Muscle of back (tissue), 11 donors: ENCODE measurements around the gene EPHA6. TPM values are rescaled to one million over a fixed set of nuclear protein-coding genes. Genes with fewer than 3 reads are reported as not detected.
"Not testable (repeated sequence)": the region's sequence is repeated elsewhere in the genome, so short reads cannot be mapped to it uniquely, and the experiment has no call there.

Source experiments
- DNase-seq, 3 donors: peaks; one replicate each; pipeline versions ENCODE4 v3.0.0 to v3.0.0-alpha.2; 2013
- polyA plus RNA-seq, 10 donors: library from polyadenylated mRNA; unstranded; fragments of 120-200 nt; gene quantifications; one replicate each; pipeline ENCODE4 v1.2.1, GENCODE V29; 2013; ENCODE audit not compliant: insufficient read length in 10 of 10

Gene EPHA6
- polyA plus RNA-seq, 10 donors, result 0.16 to 0.96 (median 0.35) TPM; not detected in 1

DNA sequence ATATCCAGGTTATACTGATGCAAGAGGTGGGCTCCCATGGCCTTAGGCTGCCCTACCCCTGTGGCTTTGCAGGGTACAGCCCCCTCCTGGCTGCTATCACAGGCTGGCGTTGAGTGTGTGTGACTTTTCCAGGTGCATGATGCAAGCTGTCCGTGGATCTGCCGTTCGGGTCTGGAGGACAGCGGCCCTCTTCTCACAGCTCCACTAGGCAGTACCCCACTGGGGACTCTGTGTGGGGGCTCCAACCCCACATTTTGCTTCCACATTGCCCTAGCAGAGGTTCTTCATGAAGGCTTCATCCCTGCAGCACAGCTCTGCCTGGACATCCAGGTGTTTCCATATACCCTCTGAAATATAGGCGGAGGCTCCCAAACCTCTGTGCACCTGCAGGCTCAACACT is 610.6 kb downstream of the EPHA6 start:
- no peak for DNase-seq

DNA sequence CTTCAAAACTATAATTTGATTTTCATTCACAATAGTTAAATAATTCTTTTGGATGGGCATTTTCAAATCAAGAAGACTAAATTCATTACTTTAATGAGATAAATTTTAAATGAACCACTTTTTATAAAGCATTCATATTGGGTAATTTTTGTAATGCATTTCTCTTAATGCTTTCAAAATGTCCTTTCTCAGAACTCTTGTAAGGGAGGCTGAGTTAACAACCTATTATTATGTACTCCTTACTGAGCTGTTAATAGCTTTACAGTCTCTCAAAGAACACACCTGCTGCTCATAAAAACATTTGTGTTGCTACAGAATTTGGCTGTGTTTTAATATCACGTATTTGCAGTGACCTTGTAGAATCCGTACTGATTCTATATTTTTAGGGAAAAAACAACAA is 616.2 kb downstream of the EPHA6 start:
- DNase-seq, result no peak

DNA sequence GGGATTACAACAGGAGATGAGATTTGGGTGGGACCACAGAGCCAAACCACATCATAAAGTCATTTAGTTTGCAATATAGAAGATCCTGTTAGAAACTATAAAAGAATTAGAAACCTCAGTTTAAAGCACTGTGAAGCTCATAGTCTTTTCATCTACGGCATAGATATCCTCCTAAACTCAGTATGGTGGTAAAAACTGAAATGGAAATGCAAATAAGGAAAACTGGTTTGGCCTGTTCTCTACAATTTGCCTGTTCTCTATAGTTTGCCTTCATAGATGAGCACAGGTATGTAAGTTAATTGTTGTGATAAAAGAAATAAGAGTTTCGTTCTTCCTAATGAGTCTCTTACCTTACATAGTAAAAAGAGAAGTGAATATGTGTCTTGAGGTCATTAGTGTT is 618.5 kb downstream of the EPHA6 start:
- no peak for DNase-seq

DNA sequence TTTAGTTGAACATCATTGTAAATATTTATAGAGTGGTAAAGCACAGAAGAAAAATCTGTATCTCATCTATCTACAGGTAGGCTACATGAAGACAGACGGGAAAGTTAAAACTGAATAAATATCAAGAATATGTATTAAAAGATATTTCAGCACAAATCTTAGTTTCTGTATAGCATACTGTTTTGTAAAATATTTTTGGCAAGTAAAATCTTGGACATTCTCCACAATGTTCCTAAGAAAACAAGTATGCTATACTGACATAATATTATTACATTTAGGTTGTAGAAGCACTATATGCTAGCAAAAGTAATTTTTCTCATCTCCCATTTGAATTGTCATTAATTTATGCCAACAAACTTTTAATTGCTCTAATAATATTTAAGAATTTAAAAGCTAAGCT is 623.7 kb downstream of the EPHA6 start:
- peak; percentile 0 to 43 (median 10) for DNase-seq

DNA sequence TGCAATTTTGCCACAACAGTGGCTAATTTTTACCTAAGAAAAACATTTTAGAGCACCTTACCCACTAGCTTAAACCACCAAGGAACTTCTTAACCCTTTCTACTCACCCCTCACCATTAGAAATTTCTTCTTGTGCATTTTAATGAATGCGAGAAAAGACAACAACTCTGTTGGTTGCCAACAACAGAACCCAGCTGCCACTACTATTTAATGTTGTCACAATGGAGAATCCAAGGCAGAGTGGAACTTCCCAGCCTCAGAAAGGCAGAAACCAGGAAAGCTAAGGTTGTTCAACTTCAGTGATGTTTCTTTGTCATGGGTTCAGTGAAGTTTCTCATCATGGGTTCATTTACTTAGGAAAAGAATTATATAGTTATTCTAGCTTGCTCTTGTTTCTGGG is 625.0 kb downstream of the EPHA6 start:
- no peak for DNase-seq

DNA sequence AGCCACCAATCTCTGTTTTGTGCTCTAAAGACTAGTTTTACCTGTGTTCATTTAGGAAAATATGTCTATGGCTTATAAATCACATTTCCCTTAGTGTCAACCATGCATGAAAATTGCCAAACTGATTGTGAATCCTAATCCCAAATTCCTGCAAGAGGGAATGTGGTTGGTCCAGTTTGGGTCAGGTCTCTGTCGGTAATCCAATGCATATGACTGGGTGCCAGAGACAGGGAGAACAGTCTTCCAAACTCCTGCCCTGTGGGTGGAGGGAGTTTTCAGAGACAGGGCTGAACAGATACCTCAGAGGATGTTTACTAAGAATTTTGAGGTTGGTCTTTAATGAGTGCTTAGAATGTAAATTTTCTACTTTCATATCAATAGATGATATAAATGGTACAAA is 649.6 kb downstream of the EPHA6 start:
- DNase-seq, result no peak

DNA sequence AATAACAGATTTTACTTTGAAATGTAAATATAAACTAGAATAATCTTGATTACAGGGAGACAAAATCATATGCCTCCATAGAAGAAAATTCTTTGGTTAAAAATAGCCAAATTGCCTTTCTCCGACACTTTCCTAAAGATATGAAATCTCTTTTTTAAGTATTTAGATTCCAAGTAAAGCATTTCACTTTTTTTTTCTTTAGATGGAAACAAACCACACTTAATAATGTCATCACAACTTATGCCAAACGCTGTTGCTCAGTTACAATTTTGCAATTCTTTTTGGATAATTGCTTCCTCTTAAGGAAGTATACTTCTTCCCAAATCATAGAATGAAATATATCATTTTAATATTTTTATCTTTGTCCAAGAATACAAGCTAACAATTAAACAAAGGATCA is 656.1 kb downstream of the EPHA6 start:
- peak in 2 of 3 donors; percentile 10 to 20 for DNase-seq

DNA sequence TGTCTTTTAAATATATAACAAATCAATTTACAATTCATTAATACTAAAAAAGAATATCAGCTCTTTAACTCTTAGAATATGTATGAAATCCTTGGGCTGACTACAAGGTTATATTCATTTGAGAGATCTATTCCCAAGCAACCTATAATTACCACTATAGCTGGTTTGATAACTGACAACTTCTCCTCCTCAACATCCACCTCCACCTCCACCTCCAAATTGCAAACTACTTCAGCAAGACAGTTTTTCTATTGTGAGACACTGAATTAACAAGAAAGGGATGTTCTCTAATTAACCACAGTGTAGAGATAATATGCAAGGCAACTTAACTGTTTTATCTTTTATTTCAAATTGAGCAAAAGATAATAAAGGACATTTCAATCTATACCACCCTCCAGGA is 665.3 kb downstream of the EPHA6 start:
- DNase-seq, result no peak

DNA sequence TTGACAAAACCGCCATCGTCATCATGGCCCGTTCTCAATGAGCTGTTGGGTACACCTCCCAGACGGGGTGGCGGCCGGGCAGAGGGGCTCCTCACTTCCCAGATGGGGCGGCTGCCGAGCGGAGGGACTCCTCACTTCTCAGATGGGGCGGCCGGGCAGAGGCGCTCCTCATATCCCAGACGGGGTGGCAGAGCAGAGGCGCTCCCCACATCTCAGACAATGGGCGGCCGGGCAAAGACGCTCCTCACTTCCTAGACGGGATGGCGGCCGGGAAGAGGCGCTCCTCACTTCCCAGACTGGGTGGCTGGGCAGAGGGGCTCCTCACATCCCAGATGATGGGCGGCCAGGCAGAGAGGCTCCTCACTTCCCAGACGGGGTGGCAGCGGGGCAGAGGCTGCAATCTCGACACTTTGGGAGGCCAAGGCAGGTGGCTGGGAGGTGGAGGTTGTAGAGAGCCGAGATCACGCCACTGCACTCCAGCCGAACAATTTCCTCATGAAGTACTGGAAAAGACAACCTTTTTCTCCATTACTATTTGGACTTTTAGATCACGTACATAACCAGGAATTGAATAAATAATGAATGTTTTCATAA is 666.4 kb downstream of the EPHA6 start:
- not testable (repeated sequence) for DNase-seq

DNA sequence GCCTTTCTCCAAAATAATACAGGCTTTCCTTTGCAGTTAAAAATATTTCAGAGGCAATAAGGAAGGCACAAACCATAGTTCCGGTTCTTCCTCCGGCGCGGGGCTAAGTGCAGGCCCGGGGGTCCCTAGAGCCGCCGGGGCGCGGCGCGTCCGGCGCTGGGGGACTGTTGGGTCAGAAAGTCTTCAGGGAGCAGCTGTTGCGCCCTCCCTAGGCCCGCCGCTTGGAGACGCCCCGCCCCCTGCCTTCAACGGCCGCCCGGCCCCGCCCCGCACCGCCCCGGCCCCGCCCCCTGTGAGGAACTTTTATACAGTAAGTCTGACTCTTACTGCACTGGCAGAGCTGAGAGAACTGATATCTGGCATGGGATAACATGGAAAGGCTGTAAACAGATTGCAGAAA is 667.0 kb downstream of the EPHA6 start:
- no peak for DNase-seq

DNA sequence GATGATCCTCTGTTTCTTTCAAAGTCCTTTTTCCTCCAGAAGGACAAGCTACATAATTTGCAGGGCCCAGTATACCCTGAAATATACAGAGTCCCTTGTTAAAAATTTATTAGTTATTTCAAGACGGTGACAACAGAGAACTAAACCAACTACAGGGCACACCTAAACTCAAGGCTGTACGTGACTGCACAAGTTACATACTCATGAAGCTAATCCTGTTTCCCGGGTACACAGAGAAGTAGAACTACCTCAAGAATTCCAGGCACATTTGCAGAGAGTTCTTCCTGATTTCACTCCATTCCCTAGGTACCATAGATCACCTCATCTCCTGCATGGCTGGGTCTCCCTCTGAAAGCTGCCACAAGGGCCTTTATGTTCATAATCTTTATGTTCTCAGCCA is 670.8 kb downstream of the EPHA6 start:
- DNase-seq, result no peak

DNA sequence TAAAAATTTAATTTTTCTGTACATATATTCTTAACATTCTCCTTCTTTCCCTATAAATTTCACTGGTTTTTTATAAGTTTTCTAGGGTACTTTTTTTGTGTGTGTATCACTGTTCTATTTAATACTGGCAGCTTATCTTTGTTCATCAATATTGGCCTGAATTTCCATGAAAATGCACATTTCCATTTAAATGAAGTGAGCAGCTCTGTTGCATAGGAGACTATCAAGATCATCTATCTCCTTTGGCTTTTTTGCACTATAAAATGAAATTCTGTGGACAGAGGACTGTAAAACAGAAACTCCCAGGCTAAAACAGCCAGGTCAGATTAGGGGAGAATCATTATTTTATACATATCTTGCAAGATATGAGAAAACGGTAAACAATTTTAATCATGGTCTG is 673.2 kb downstream of the EPHA6 start:
- no peak for DNase-seq

DNA sequence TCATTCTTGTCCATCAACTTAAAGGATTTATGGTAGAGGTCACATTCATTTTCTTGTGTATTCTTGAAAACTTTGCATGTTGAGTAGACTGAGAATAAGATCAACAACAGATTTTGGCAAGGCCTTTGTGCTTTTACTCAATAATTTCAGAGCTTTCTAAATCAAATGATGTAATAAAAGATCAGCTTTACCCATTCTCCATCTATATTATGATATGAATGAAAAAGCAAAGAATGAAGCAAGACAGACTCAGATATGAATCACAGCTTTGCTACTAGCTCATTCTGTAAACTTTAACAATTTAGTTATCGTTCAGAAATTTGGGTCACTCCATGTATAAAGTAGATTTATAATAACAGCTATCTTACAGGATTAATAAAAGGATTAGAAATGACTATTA is 674.3 kb downstream of the EPHA6 start:
- no peak for DNase-seq

DNA sequence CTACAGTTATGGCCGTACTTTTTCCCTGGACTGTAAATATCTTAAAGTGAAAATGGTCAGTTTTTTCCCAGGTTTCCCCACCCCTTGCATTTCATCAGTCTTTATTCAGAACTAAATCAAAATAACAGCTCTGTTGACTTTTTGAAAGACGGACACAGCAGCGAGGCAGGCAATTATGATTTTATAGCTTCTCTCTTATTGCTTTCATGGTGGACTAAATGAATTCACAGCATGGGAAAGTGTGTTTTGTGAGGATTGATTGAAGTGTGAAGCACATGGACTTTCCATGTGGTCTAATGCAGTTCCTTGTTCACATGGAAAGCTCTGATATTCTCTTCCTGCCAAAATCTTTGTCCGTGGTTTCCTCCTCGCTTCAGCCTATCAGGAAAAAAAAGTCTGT is 681.5 kb downstream of the EPHA6 start:
- no peak for DNase-seq

DNA sequence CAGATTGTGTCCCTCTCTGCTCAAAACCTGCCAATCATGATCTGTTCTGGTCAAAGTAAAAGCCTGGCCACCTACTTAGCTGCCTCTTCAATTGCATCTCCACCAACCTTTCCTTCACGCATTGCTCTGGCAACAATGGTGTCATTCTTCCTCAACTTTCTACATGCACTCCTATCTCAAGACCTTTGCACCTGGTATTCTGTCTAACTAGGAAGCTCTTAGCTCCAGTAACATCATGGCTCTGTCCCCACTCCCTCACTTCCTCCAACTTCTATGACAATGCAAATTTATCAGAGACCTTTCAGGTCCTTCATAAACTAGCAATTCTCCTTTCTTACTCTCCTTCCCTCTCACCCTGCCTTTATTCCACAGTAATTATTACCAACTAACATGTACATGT is 682.7 kb downstream of the EPHA6 start:
- no peak for DNase-seq

DNA sequence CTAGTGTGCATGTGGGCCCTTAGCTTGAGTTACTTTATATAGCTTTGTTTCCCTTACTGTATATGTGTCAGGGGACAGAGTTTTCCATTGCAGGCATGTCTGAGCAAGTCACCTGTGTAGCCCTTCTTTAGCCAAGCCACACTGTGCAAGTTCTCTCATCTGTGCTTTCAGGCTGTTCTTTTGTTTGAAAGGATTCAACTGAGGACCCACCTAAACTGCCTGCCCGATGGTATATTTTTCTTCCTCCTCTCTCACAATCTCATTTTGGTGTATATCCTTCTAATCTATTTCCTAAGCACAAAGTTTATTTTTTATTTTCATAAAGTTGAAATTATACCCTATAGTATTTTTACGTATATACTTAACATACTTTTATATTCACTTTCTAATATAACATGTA is 690.1 kb downstream of the EPHA6 start:
- no peak for DNase-seq

DNA sequence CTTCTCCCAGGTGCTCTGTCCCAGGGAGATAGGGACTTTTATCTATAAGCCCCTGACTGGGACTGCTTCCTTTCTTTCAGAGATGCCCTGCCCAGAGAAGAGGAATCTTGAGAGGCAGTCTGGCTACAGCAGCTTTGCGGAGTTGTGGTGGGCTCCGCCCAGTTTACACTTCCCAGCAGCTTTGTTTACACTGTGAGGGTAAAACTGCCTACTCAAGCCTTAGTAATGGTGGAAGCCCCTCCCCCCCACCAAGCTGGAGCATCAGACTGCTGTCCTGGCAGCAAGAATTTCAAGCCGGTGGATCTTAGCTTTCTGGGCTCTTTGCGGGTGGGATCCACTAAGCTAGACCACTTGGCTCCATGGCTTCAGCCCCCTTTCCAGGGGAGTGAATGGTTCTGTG is 696.4 kb downstream of the EPHA6 start:
- no peak for DNase-seq

DNA sequence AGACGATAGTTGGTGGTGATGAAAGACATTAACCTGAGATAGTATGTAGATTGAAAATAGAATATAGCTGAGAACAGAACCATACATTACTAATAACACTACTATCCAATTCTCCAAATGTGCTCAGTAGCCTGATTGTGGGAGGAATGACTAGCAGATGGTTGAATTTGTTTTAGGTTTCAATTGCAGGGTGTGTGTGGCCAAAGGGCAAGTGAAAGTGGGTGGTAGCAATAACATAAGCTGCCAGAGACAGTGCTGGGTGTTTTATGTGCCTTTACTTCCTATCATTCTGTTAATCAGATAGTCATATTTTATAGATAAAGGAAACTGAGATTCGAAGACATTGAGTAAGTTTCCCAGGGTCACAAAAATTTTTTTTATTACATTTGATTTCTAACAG is 700.7 kb downstream of the EPHA6 start:
- DNase-seq, result no peak

DNA sequence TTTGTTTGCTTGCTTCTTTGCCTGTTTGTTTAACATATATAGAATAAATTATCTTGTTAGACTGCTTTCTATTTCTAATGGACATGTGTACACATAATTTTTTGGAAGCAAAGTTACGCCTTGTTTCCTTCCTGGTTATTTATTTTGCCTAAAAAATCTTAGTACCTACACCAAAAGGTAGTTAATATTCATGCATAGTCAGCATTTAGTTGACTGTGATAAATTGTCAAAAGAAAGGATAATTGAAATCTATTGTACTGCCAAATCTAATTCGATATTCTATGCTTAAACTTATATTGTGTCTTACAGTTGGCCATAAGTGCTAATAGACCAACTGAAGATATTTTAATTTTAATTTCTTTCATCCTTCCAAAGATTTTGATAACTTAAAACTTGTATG is 716.3 kb downstream of the EPHA6 start:
- no peak for DNase-seq

DNA sequence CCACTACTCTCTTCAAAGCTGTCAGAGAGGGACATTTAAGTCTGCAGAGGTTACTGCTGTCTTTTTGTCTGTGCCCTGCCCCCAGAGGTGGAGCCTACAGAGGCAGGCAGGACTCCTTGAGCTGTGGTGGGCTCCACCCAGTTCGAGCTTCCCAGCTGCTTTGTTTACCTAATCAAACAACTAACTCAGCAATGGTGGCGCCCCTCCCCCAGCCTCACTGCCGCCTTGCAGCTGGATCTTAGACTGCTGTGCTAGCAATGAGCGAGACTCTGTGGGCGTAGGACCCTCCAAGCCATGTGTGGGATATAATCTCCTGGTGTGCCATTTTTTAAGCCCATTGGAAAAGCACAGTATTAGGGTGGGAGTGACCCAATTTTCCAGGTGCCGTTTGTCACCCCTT is 733.2 kb downstream of the EPHA6 start:
- DNase-seq, result not testable (repeated sequence)

DNA sequence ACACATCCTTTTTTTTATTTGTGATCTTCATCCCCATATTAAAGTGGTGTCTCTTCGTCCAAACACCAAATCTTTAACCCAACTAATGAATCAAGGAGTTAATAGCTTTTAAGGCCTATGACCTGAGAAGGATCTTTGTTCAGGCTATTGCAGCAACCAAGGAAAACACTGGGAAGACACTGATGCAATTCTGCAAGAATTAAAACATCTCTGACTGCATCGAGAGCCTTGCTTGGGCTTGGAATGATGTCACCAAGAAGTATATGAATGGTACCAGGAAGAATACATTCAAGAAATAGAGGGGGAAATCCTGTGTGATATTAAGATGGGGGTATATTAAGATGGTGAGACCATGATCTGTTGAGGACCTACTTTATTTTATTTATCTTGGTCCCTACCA is 736.0 kb downstream of the EPHA6 start:
- no peak for DNase-seq

DNA sequence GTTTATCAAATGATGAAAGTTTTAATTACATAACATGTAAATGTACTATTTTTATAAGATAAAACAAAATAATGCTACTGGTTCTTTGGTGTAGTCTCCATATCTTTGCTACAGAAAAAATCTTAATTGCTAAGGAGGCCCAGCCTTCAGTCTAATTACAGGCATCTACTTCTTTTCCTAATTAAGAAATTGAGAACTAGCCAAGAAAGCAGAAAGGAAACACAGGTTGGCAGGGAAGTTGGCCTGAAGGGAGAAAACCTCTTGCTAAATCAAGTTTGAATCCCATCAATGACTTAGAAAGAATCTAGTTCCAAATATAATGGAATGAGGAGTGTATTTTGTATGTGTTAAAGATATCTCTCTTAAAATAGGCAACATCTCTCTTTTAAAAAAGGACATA is 737.8 kb downstream of the EPHA6 start:
- no peak for DNase-seq

DNA sequence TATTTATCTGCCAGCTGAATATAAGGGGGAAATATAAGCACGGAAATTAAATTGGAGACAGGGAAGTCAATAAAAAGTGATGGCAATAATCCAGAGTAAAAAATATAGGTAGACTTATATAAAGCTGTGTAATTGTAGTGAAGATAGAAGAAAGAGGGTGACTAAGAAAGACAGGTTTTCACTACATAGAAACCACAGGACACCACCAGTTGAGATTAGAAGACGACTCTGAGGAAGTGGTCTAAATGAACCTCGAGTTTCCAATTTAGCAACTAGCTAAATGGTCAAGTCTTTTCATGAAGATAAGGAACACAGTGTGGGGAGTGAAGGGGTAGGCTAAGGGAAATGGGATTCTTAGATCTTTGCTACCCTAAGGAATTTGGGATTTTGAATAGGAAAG is 761.3 kb downstream of the EPHA6 start:
- no peak for DNase-seq

DNA sequence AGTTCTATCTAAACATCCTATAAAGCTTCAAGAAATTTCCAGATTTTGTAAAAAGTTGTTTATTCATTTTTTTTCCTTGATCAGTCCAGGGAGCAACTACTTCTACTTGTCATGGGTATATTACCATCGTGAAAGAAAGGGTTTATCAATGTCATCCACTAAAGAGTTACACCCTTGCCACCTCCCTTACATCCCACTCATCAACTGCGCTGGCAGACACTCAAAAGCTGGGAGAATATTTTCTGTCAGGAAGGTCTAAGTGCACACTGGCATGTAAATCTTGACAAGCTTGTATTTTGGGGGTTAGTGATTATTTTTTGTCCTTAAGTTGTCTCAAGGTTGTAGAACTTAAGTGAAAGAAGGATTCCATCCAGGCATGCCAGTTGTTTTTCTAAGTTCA is 761.8 kb downstream of the EPHA6 start:
- no peak for DNase-seq

DNA sequence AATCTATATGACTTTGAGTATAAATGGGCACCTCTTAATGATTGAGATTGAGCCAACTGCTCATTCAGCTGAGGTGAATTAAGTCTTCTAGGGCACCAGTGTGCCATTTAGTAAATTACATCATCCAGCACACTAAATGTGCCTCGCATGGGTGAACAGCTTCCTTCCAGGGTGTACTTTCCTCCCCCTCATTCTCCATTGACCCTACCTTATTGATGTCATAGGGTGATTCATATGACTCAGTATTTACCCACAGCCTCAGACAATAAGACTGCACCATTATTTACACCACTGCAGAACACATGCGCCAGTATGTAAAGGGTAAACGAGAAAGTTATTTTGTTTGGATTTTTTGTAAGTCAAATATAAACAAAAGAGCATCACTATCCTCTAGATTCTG is 765.0 kb downstream of the EPHA6 start:
- DNase-seq, result no peak
